AG08396 (cell line): ENCODE results near the gene BCR.

Source experiments
- DNase-seq: peaks from one replicate; pipeline ENCODE4 v3.0.0; 2012; ENCODE audit warnings: low spot score, mixed read lengths

Gene BCR

GRCh38 chr22:23151827-23152226, 28.5 kb upstream of the BCR start:
- no peak for DNase-seq

DNA sequence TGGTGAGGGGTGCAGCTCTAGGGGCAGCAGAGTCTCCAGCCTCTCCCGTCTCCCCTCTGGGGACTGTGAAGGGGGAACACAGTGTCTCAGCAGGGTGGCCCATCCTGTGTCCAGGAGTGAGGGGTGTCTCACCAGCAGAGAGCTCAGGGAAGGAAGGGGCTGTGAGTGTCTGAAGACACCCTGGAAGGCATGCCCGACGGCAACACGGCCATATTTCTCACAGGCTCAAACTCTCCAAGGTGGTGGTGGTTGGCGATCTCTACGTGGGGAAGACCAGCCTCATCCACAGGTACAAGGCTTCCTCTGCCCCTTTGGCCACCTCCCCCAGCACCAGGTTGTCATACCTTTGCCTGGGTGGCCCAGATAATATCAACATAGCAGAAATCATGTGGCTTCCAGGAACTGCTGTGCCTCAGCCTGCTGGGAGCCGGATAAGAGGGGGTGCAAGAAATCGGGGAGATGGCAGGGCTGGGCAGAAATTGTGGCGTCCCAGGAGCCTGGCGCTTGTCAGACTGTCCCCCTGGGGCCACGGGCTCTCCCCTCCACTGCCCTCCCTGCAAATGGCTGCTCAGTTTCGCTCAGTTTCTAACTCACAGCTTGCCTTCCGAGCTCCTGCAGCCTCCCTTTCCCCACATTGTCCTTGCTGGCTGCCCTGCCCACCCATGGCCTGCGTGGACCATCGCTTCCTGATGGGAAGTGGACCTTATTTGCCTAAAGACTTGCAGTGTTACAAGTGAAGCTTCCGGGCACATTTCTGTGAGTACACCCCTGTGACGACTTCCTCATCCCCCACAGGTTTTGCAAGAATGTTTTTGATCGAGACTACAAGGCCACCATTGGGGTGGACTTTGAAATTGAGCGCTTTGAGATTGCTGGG, 27.8 kb upstream of the BCR start:
- no peak for DNase-seq

DNA sequence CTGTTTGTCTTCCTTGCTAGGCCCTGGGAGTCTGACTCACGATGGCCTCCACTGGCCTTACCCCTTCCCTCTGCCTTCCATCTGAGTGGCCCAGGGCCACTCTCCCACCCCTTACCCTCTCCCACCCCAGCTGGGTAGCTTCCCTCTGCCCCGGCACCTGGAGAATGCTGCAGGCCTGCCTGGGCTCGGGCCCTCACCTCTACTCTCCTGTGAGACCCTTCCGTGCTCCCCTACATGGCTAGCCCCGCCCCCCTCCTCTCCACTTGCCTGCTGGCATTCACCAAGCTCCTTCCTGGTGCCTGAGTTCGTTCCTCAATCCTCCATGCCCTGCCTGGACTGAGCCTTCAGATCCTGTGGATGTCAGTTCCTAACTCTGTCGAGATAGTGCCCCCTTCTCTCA, 26.3 kb upstream of the BCR start:
- no peak for DNase-seq

- DNase-seq = no peak
Observed at GRCh38 chr22:23154461-23154860, 25.8 kb upstream of the BCR start.

DNA sequence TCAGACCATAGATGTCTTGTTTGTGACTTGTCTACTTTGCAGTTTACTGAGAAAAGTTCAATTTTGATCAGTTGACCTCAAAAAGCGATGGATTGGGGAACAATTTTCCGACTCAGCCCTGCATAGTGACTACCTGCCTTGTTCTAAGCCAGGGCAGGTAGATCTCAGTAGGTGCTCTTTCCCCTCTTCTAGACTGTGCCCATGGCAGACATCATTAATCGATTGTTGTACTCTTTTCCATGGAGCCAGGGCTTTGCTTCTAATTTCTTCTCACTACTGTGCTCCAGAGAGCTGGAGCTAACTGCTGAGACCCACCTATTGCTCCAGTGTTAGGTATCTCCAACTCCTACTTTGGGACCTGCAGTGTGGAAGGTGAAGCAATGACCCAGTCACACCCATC, 25.2 kb upstream of the BCR start:
- no peak for DNase-seq

DNA sequence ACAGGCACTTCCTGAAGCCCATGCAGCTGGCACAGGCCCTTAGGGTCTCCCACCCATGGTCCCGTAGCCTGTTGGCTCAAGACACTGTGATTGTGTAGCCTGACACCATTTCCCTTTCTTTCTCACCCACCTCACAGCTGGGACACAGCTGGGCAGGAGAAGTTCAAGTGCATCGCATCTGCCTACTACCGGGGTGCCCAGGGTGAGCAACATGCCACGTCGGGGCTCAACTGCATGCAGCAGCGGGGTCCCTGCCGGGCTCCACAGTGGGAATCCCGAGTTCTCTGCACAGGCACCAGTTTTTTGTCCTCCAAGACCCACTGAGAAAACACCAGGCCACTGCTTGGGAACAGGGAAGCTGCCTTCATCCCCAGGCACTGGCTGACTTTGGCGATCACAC, 24.5 kb upstream of the BCR start:
- DNase-seq = no peak

GRCh38 chr22:23156286-23156685, 24.0 kb upstream of the BCR start:
- no peak for DNase-seq

GRCh38 chr22:23157560-23158515, 22.5 kb upstream of the BCR start:
- DNase-seq = no peak

DNA sequence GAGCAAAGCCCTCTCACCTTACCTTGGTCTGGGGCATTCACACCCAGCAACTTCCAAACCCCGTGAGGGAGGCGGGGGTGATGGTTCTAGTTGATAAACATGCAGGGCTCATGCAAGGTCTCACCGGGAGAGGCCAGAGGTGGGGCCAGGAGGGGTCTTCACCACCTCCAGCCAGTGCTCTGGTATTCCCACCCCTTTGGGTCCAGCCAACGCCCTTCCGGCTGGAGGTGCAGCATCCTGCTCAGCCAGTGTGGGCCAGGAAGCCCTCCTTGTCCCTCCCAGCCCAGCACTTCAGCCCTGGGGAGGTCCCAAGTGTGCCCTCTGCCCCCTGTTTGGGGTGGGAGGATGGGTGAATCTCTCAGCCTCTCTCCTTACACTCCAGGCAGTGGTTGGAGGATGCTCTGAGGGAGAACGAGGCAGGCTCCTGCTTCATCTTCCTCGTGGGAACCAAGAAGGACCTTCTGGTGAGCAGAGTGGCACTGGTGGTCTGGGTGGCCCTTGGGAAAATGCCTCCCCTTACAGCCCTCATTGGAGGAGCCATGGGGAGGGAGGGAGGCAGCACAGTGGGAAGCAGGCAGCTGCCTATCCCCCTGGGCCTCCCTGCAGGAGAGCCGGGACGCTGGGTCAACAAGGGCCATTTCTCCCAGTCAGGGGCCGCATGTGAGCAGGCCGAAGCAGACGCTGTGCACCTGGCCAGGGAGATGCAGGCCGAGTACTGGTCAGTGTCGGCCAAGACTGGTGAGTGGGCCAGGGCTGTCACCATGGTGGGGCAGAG, 21.6 kb upstream of the BCR start:
- no peak for DNase-seq

GRCh38 chr22:23159291-23159630, 21.0 kb upstream of the BCR start:
- DNase-seq = no peak

DNA sequence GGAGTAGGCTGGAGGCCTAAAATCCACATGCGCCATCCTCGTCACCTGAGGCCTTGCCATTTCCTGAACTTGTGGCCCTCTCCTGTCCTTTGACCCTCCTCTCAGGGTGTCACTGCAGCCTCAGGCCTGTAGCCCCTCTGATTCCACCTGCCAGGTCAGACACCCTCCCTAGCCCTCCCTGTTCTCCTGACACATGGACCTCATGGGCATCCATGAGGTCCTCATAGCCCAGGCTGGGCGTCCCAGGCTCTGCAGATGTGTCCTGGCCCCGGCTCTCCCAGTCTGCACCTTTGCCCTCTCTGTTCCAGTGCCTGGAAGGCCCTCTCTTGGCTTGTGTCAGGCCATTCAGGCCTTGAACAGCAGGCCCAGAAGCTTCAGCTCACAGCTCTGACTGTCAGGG, 19.3 kb upstream of the BCR start:
- no peak for DNase-seq

DNA sequence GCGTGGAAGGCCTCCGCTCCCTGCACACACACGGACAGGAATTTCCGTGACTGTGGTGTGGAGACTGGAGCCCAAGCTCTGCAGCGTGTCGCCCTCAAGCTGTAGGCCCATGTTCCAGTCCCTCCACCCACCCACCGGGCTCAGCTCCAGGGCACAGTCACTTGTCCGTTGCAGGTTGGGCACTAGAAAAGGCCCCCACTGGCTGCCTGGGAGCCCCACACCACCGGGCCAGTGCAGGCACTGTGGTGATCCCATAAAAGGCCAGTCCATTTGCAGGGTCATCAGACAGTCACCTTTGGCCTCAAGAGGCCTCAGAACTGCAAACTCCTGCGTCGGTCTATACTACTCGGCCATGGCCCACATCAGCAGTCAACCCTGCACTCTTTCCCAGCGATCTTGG, 18.7 kb upstream of the BCR start:
- no peak for DNase-seq

- peak; percentile 35 for DNase-seq
Observed at GRCh38 chr22:23163665-23164064, 16.6 kb upstream of the BCR start.

GRCh38 chr22:23164091-23164490, 16.2 kb upstream of the BCR start:
- no peak for DNase-seq

DNA sequence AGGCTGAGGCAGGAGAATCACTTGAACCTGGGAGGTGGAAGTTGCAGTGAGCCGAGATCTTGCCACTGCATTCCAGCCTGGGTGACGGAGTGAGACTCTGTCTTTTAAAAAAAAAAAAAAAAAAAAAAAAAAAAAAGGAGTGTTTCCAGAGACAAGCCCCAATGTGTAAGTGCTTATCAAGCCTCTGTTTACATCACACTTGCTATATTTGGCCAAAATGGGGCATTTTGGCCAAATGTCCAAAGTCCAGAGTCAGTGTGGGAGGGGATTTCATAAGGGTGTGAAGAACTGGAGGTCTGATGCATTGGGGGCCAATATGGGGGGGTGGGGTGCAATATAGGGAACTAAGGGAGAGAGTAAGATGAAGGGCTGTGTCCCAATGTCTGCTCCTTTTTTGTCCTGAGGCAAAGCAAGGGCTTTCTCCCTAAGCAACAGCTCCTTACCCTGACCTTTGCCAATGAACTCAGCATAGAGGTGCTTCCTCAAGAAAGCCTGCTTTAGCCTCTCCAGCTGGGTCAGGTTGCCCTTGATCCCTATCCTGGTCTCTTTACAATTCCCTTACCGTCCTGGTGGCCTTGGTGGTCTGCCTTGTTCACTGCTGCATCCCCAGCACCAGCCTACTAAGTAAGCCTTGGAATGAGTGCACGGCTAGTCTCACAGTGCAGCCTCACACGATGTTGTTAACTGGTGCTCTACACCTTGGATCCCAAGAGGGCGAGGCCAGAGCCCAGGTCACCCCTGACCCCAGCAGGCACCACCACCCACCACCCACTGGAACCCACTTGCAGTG, 14.1 kb upstream of the BCR start:
- DNase-seq = no peak

DNA sequence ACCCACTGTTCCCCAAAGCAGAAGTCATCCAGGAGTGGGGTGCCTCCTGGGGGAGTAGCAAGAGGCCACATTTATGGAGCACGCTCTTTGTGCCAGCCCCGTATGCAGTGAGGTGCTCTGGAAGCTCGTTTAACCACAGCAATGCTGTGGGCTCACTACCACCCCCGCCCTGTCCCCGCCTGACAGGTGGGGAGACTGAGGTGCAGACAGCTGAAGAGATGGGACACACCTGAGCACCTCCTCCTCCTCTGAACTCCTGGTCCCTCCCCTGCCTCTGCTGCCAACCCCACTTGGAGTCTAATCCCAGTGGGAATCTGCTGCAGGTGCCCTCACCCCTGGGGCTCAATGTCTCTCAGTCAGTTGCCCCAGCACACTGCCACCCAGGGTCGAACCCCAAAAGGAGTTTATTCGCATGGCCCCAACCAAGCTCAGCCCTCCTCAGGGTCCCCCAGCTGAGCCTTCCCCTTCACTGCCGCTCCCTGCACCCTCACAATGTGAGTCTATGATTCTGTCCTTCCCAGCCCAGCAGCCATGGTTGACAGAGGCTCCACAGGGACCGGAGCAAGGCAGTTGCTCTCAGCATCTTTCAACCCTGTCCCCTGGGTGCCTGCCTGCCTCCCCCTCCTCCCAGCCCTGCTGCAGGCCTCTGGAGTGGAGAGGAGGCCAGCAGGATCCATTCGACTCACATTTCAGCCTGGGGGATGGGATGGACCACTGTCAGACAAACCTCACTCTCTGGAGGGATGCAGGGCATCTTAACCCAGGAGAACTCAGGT, 13.3 kb upstream of the BCR start:
- DNase-seq = no peak

DNA sequence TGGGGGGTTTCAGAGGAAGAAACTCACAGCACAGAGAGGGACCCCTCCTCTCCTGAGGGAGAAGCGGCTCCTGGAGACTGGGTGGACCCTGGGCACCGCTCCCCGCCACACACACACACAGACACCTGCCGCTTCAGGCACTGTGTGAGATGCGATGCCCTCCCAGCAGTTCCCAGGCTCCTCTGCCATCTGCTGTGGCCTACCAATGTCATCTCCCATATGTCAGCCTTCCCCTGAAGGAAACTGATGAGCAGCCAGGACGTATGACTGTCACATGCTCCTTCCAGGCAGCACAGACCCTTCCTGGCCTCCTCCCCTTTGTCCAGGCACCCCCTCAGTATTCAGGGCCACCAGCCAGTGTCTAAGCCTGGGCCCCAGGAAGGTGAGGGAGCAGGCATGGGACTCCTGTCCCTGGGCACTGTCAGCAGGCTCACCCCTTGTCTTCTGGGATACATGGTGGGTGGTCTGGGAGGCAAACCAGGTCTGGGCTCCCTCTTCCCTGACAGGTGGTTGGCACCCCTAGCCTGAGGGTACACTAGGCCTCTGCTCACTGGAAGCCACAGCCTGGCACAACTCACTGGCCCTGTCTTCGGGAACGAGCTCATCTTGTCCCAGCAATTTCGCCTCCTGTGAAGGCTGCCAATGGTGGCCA, 11.8 kb upstream of the BCR start:
- no peak for DNase-seq

GRCh38 chr22:23169043-23169406, 11.3 kb upstream of the BCR start:
- DNase-seq = no peak

GRCh38 chr22:23175817-23176644, 4.3 kb upstream of the BCR start:
- DNase-seq = no peak

DNA sequence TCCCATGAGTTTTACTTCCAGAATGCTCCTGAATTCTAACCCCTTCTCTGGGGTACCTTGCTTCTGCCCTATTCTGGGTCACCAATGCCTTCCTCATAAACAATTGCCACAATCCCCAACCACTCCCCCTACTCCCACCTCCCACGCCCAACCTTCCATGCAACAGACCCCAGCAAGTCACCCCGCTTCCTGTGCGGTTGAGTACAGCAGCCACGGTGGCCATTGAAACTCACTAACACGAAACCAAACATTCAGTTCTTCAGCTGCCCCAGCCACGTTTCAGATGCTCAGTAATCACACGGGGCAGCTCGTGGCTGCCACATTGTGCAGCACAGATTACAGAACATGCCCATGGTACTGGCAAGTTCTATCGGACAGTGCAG, 3.7 kb upstream of the BCR start:
- no peak for DNase-seq
